HepG2 (cell line): ENCODE data around the gene MPPE1. TPM values are rescaled to one million over a fixed set of nuclear protein-coding genes. Genes with fewer than 3 reads are reported as not detected.

Experiments
- ATAC-seq: fragments of 200-7000 bp; cut with Tn5 transposase; 3 replicates; pipeline ENCODE4 v1.9.1; 2020; ENCODE audit warnings: mild to moderate bottlenecking, moderate library complexity
- BruUV-seq: library from RNA; stranded (reverse); fragments of 400-500 nt; replicated peaks from 2 replicates; lab custom pipeline; 2021; lab: Mats Ljungman, UMichigan
- CTCF ChIA-PET: fragments of 300-600 bp; formaldehyde crosslinking; extraction: SDS; loops from one replicate; lab custom pipeline; 2021; ENCODE audit warnings: low total read pairs, inconsistent platforms, low intra/inter-chr PET ratio; lab: Yijun Ruan, JAX
- POLR2A ChIA-PET: fragments of 350-600 bp; sonication (Branson Sonifier 250); formaldehyde crosslinking; loops from one replicate; lab custom pipeline; 2020; ENCODE audit warnings: antibody characterized with exemption, inconsistent platforms; lab: Yijun Ruan, JAX
- DNase-seq: peaks from one replicate; pipeline ENCODE4 v3.0.0-alpha.2; 2015; ENCODE audit warnings: low spot score
- FAIRE-seq: peaks from 3 replicates; lab custom pipeline; 2011; peaks lifted over from hg19 to GRCh38; lab: Jason Lieb, UNC
- H2AFZ ChIP-seq: one replicate; pipeline ENCODE4 v1.6.1; 2011; ENCODE audit warnings: low read length, inconsistent platforms
- H3K27ac ChIP-seq: fragments of 300-600 bp; 3 replicates; pipeline ENCODE4 v1.8.0; 2011; ENCODE audit warnings: mixed run types, mild to moderate bottlenecking, mixed read lengths, low read length, inconsistent platforms; ENCODE audit not compliant: insufficient read depth; ENCODE audit errors: extremely low read length
- H3K27me3 ChIP-seq, 2 experiments: fragments of 200-600 bp in 1 of 2; 2 replicates in 1 of 2; 3 replicates in 1 of 2; pipeline versions ENCODE4 v1.6.0 to v1.8.0; 2011; ENCODE audit warnings: low read length in 2 of 2, mild to moderate bottlenecking in 2 of 2, moderate library complexity in 2 of 2, inconsistent platforms in 1 of 2; ENCODE audit not compliant: insufficient read depth in 2 of 2, control insufficient read depth in 1 of 2
- H3K36me3 ChIP-seq, 2 experiments: fragments of 200-600 bp in 1 of 2; replicated peaks in 1 of 2; 2 replicates in 1 of 2; 3 replicates in 1 of 2; pipeline versions ENCODE4 v1.5.1 to v1.8.0; 2011; ENCODE audit warnings: low read length in 2 of 2, inconsistent platforms in 1 of 2; ENCODE audit not compliant: insufficient read depth in 2 of 2, control insufficient read depth in 1 of 2
- H3K4me1 ChIP-seq: 2 replicates; pipeline ENCODE4 v1.5.1; 2012; ENCODE audit warnings: low read length, inconsistent platforms; ENCODE audit not compliant: insufficient read depth
- H3K4me2 ChIP-seq: 2 replicates; pipeline ENCODE4 v1.6.0; 2011; ENCODE audit warnings: low read depth, low read length, inconsistent platforms
- H3K4me3 ChIP-seq, 3 experiments: fragments of 200-600 bp in 1 of 3; sonication (generic), shearing (Covaris generic) in 1 of 3; replicated peaks in 1 of 3; 2 replicates each; pipeline ENCODE4 v1.5.1; 2011 to 2016; ENCODE audit warnings: low read length in 3 of 3, inconsistent platforms in 2 of 3, low read depth in 2 of 3, mild to moderate bottlenecking in 2 of 3, control low read depth in 1 of 3, mixed read lengths in 1 of 3; ENCODE audit not compliant: insufficient read depth in 1 of 3
- H3K79me2 ChIP-seq: one replicate; pipeline ENCODE4 v1.6.1; 2011; ENCODE audit warnings: low read length, inconsistent platforms; ENCODE audit not compliant: insufficient read depth
- H3K9ac ChIP-seq: 2 replicates; pipeline ENCODE4 v1.6.0; 2011; ENCODE audit warnings: mild to moderate bottlenecking, low read depth, low read length, inconsistent platforms; ENCODE audit not compliant: insufficient read depth
- H3K9me3 ChIP-seq: 2 replicates; pipeline ENCODE4 v1.5.1; 2012; ENCODE audit warnings: mild to moderate bottlenecking, low read length
- H4K20me1 ChIP-seq: 2 replicates; pipeline ENCODE4 v1.6.0; 2011; ENCODE audit warnings: inconsistent platforms, mild to moderate bottlenecking, low read length, moderate library complexity; ENCODE audit not compliant: insufficient read depth
- ARNT ChIP-seq: fragments of 450-650 bp; IDR thresholded peaks from 2 replicates; pipeline ENCODE4 v1.6.1; 2017
- CHD2 ChIP-seq: IDR thresholded peaks from 2 replicates; pipeline ENCODE4 v1.6.1; 2011; ENCODE audit warnings: low read depth, low read length, improper control_type of control experiment
- FOXA1 ChIP-seq, 2 experiments: fragments of 450-650 bp in 1 of 2; sonication (generic) in 1 of 2; formaldehyde crosslinking in 1 of 2; IDR thresholded peaks; 2 replicates each; pipeline versions ENCODE4 v1.4.0 to v1.6.1; 2016 to 2020; ENCODE audit warnings: missing genetic modification reagents in 1 of 2
- IRF2 ChIP-seq: IDR thresholded peaks from 2 replicates; pipeline ENCODE4 v1.6.1; 2018; ENCODE audit warnings: missing genetic modification reagents, missing compliant biosample characterization
- ISL2 ChIP-seq: sonication (generic); formaldehyde crosslinking; IDR thresholded peaks from 2 replicates; pipeline ENCODE4 v1.5.0; 2020; ENCODE audit warnings: missing genetic modification reagents
- JUNB ChIP-seq: sonication (generic); formaldehyde crosslinking; IDR thresholded peaks from 2 replicates; pipeline ENCODE4 v1.8.0; 2022; ENCODE audit warnings: missing genetic modification reagents, mild to moderate bottlenecking, borderline replicate concordance
- NCOA2 ChIP-seq: sonication (generic); formaldehyde crosslinking; IDR thresholded peaks from 2 replicates; pipeline ENCODE4 v1.8.0; 2022; ENCODE audit warnings: inconsistent platforms
- NPAS2 ChIP-seq: sonication (generic); formaldehyde crosslinking; IDR thresholded peaks from 2 replicates; pipeline ENCODE4 v1.8.0; 2022; ENCODE audit warnings: mild to moderate bottlenecking, missing genetic modification reagents, borderline replicate concordance
- PRDM15 ChIP-seq: sonication (generic); formaldehyde crosslinking; IDR thresholded peaks from 2 replicates; pipeline ENCODE4 v1.4.0; 2020; ENCODE audit warnings: missing genetic modification reagents
- RERE ChIP-seq: IDR thresholded peaks from 2 replicates; pipeline ENCODE4 v1.6.1; 2016; ENCODE audit warnings: low read depth, missing genetic modification reagents, missing compliant biosample characterization
- SMC3 ChIP-seq: IDR thresholded peaks from 2 replicates; pipeline ENCODE4 v1.6.1; 2011; ENCODE audit warnings: low read length, improper control_type of control experiment
- TCF12 ChIP-seq, 2 experiments: fragments of 450-650 bp in 1 of 2; sonication (generic) in 1 of 2; formaldehyde crosslinking in 1 of 2; IDR thresholded peaks; 2 replicates each; pipeline versions ENCODE4 v1.6.1 to v1.8.0; 2017 to 2022; ENCODE audit warnings: antibody characterized with exemption in 1 of 2, mild to moderate bottlenecking in 1 of 2, missing genetic modification reagents in 1 of 2, moderate library complexity in 1 of 2
- ZBTB21 ChIP-seq: sonication (generic); formaldehyde crosslinking; IDR thresholded peaks from 2 replicates; pipeline ENCODE4 v1.4.0; 2020; ENCODE audit warnings: missing genetic modification reagents
- ZC3H4 ChIP-seq: sonication (generic); formaldehyde crosslinking; IDR thresholded peaks from 2 replicates; pipeline ENCODE4 v1.4.0; 2020; ENCODE audit warnings: missing genetic modification reagents, borderline replicate concordance
- ZNF446 ChIP-seq: sonication (generic); formaldehyde crosslinking; IDR thresholded peaks from 2 replicates; pipeline ENCODE4 v1.5.0; 2020; ENCODE audit warnings: mild to moderate bottlenecking, missing genetic modification reagents
- ZNF605 ChIP-seq: sonication (generic); formaldehyde crosslinking; IDR thresholded peaks from 2 replicates; pipeline ENCODE4 v1.8.0; 2022; ENCODE audit warnings: mild to moderate bottlenecking, missing genetic modification reagents
- ZNF792 ChIP-seq: IDR thresholded peaks from 2 replicates; pipeline ENCODE4 v1.6.1; 2016
- WGBS: methylation state at CpG from one replicate; pipeline ENCODE4 v1.1.6; 2017; ENCODE audit warnings: low lambda C conversion rate; 5-methylcytosine and 5-hydroxymethylcytosine counted together
- in situ Hi-C: cut with HindIII; loops from 2 replicates; pipeline ENCODE4 v1.10.0; 2017; ENCODE audit warnings: low pct_unique_long_range_greater_than_20kb; ENCODE audit not compliant: extremely low pct_ligation_motif_present
- intact Hi-C: fragments of 100-400 bp; cut with micrococcal nuclease; formaldehyde crosslinking; loops from one replicate; pipeline ENCODE4 v1.10.0; 2022; ENCODE audit not compliant: unreplicated experiment
- polyA plus RNA-seq, 8 experiments: library from polyadenylated mRNA; depleted of rRNA in 3 of 8; stranded (reverse) in 7 of 8; unstranded in 1 of 8; fragments of >200 nt; fragmentation: Illumina TruSeq in 4 of 8; extraction: Trizol in 4 of 8; gene quantifications; 2 replicates each; pipeline versions ENCODE4 v1.2.1 to v1.2.3, GENCODE V29; 2011 to 2016; ENCODE audit warnings: low read depth in 4 of 8, missing spikeins in 1 of 8, mixed read lengths in 1 of 8; ENCODE audit not compliant: insufficient read depth in 1 of 8
- total RNA-seq, 5 experiments: library from RNA; depleted of rRNA; stranded (reverse); fragments of >200 nt; fragmentation: Illumina TruSeq; extraction: Trizol; gene quantifications; 2 replicates each; pipeline ENCODE4 v1.2.3, GENCODE V29; 2016; ENCODE audit warnings: low read depth in 1 of 5

The MPPE1 gene
- total and polyA plus RNA-seq, 2 of the 13 experiments (the other 11 are each of a cell fraction or from before 2014, with no cell fraction given) = 9.6 to 11.9 TPM

DNA sequence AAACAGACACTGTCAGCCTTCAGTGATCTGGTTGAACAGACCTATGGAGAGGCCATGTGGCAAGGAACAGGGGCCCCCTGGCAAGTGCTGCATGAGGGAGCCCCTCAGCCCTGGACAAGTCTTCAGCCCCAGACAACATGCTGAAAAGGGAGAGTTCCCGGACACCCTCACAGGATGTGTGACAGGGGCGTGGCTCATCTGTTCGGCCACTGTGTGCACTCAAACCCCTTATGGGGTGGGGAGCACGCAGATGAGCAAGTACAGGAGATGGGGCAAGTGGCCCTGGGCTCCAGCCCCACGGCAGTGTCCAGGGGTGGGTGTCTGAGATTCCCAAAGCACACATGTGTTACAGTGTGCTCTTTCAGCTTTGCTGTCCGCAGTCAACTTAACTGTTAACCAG, 35.4 kb upstream of the MPPE1 start (continued):
- TF ChIP-seq ZNF605 (CRISPR knock-in tag) = no peak
- no peak for TF ChIP-seq PRDM15 (CRISPR knock-in tag)
- no peak for TF ChIP-seq ZC3H4 (CRISPR knock-in tag)
- TF ChIP-seq, all 625 proteins: peak for 0

DNA sequence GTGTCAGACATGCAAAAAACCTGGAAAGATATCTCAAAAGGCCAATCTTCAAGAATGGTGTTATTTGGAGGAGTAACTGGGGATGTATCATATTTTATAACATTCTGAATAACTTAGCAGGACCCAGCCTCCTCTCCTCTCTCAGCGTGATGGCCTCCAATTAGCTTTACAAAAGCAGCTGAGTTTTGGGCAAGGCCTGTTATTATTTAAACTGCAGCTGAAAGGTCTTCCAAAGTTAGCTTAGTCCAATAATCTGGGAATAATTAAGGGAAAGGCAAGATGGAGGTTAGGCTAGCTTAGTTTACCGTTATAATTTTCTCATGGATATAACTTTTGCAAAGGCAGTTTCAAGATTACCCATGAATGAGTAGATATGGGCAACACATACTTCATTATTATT, 32.8 kb upstream of the MPPE1 start:
- H3K4me2 ChIP-seq = no peak overlapping the region
- H2AFZ ChIP-seq = no peak overlapping the region
- no peaks in the 10 kb centered on the region for H3K9me3 ChIP-seq
- ChIA-PET POLR2A (interaction anchor here (0.6 to 2.0 kb wide), 3 partner anchors 39 to 67 kb away, joined by 3 to 8 read pairs (median 5); no protein-coding TSS in a partner anchor), CTCF (no interaction called here)
- H3K27me3 ChIP-seq = no peaks in the 10 kb centered on the region; a peak in 1 of 5 replicates
- FAIRE-seq = no peak
- H3K9ac ChIP-seq = no peak overlapping the region
- no peaks in the 10 kb centered on the region for H3K79me2 ChIP-seq
- H3K4me1 ChIP-seq = peaks cover 4% of the 10 kb centered on the region; the same call in 1 of the 2 replicates
- H4K20me1 ChIP-seq = no peaks in the 10 kb centered on the region
- in situ Hi-C loops = no loop called here
- H3K4me3 ChIP-seq = no peak overlapping the region
- no peaks in the 10 kb centered on the region for H3K36me3 ChIP-seq
- no peak for ATAC-seq
- DNase-seq = no peak
- no TSS peak for BruUV-seq
- H3K27ac ChIP-seq = no peak overlapping the region
- 100% methylated on average over 2 of the region's 2 CpGs for WGBS
- intact Hi-C loops = no loop called here
- no peak for TF ChIP-seq ARNT
- no peak for TF ChIP-seq RERE (CRISPR knock-in tag)
- TF ChIP-seq ISL2 (CRISPR knock-in tag) = no peak
- no peak for TF ChIP-seq ZNF792 (CRISPR knock-in tag)
- TF ChIP-seq NPAS2 (CRISPR knock-in tag) = no peak
- TF ChIP-seq CHD2 = no peak
- TF ChIP-seq SMC3 = no peak
- TF ChIP-seq TCF12 (IDR thresholded peaks at IDR 0.05) = no peak
- TF ChIP-seq TCF12 (CRISPR knock-in tag; IDR thresholded peaks at IDR 0.05) = no peak
- TF ChIP-seq FOXA1 (IDR thresholded peaks at IDR 0.05) = no peak
- no peak for TF ChIP-seq FOXA1 (CRISPR knock-in tag; IDR thresholded peaks at IDR 0.05)
- TF ChIP-seq IRF2 (CRISPR knock-in tag) = no peak
- TF ChIP-seq ZNF446 (CRISPR knock-in tag) = no peak
- no peak for TF ChIP-seq NCOA2 (CRISPR knock-in tag)
- no peak for TF ChIP-seq ZBTB21
- no peak for TF ChIP-seq JUNB (CRISPR knock-in tag)
